HG02759 (cell line): ENCODE results near the gene P2RX2.

Source experiments
- ATAC-seq: cut with Tn5 transposase; IDR thresholded peaks from one replicate; pipeline ENCODE4 v1.9.1; 2021; ENCODE audit warnings: mild to moderate bottlenecking, moderate library complexity; ENCODE audit not compliant: unreplicated experiment

P2RX2 gene

DNA sequence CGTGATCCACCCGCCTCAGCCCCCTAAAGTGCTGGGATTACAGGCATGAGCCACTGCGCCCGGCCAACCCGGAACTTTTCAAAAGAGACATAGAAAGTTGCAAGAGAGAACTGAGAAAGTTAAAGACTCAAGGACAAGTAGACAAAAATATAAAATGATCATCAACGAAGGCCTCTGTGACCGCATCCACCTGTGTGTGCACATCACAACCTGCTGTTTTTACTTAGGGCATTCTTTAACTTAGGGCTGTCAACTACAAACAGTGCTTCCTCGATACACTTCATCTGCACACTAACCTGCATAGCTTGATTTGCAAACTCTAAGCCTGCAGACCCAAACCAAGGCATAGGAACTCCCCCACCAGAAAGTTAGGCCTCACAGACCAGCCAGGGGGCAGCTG lies 14.8 kb downstream of the P2RX2 start:
- ATAC-seq, result no peak

DNA sequence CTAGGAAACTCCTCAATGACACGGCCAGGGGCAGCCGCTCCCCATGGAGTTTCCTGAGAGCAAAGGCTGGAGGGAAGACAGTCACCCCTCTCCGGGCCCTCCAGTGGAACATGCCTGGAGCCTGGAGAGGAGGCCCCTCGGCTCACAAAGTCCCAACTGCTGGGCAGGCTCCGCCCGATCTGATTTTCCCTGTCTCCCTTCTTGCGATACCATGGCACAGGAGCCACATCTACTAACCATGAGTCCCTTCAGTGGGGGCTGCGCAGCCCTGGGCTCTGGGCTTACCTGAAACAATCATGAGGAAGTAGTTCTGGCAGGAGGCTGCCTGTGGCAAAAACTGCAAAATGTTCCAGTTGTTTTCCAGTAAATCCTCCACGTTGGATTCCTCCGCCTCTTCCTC lies 15.3 kb downstream of the P2RX2 start:
- ATAC-seq, result no peak

DNA sequence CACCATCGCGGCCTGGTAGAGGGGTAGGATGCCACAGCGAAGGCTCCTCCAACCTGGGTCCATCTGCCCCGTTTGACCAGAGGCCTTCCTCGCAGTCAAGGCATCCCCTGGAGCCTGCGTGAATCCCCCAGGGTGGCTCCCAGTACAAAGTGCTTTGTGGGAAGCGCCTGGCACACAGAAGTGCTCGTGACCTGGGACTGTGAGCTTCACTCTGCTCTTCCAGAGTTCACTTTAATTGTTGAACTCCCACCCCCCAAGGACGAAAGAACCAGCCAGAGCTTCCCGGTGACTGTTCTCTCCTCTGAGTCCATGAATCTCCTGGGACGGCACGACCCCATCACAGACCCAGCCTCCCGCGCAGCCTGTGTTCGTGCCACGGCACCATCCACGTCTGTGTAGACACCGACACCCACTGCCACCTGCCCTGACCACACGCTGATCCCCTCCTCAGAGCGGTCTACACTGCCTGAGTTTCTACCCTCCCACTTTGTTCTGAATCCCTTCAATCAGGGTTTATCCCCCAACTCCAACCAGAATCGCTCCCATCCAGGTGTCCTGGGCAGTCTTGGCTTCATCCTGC lies 15.9 kb downstream of the P2RX2 start:
- ATAC-seq, result no peak

DNA sequence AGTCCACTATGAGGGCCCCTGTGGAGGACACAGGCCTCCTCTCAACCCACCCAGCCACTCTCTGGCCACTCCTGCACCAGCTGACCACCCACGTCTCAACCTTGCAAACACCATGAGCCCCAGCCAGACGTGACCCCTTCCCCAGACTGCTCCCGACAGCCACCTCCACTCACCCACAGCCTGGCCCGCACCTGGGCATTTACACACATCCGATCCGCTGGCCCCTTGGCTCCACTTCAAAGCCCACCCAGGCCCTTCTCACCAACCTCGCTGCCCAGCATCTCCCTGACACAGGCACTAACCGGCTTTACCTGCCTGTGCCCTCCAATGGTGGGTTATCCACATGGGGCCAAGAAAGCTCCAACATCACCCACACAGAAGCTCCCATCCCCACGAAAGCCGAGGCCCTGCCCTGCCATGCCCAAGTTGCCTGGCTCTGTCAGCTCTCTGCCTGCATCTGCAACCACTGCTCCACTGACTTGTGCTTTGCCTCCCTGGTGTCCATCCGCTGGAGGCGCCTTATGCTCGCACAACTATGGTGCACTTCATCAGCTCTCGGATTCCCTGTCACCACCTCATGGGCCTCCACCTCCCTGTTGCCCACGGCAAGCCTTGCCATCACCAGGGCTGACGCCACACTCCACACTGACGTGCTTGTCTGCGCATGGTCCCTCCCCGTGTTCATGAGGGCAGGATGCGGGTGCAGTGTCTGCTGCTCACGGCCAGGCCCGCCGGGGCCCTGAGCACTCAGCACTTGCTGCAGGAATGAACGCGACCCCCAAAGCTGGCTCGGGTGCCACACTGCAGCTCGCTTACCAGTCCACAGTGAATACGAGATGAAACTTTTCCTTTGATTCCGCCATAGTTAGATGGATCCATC lies 16.7 kb downstream of the P2RX2 start:
- ATAC-seq, result no peak

DNA sequence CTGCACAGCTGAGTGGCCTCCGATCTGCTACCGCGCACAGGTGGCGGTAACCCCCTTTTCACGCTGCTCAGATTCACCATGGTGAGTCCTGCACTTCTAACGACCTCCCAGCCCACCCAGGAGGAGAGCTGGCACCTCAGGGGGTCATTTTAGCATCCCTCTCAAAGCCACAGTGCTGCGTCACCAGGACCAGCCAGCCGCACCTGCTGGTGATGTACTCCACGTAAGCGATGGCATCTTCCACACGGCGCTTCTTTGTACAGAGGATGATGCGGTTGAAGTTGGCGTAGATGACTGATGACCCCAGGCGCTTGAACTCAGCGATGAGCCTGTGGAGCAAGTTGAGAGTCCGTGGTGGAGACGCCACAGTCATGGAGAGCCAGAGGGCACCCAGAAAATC lies 19.2 kb downstream of the P2RX2 start:
- ATAC-seq, result no peak

DNA sequence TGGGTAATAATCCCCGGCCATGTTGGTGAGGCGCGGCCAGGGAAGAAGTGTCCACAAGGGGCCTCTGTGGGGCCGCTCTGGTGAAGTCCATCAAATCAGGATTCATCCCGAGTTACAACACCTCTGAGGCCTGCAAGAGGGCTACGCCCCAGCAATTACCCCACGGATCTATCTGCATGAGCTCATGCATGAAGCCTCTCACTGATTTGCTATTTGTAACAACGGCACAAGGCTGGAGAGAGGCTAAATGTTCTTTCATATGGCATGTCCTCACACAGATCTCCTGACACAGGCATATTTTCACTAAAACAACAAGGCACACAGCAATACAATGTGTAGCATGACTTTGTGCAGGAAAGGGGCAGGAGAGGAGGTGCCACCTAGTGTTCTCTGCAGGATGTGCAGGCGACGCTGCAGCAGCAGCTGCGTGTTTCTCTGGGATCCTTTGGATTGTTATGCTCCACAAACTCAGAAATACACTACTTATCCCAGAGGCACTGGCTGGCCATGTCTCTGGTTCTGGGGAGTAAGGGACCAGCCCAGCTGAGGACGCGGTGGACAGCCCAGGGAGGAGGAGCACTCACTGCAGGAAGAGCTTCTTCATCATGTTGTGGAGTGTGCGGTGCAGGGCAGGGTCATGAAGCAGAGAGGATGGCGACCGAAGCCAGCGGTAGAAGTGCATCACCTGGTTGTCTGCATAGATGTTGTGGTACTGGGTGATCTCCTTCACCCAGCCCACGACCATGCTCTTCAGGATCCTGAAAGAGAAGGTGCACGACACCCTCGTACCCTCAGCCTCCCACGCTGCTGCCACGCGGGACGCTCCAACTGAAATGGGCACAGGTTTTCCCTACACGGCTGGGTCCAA lies 20.2 kb downstream of the P2RX2 start:
- ATAC-seq, result no peak

DNA sequence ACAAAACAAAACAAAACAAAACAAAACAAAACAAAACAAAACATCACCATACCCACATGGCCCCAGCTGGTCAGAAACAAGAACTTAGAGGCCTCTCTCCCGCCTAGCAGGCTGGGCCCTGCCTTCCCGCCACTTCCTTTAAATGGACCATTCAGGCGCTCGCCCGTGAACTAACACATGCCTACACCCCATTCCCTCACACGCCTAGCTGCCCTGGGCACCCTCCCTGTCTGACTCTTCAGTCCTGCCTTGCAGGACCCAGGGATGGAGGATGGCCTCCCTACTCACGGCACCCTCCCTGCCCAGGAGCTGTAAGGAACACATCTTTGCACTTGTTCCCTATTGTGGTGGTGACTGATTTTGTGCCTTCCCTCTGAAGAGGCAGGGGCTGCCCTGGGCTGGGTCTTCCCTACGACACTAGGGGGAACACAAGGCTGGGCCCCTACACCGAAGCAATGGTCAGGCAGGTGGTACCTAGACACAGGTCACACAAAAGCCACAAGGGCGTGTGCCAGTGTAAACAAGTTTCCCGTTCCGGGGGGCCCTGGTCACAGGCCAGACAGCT lies 21.5 kb downstream of the P2RX2 start:
- ATAC-seq, result no peak

DNA sequence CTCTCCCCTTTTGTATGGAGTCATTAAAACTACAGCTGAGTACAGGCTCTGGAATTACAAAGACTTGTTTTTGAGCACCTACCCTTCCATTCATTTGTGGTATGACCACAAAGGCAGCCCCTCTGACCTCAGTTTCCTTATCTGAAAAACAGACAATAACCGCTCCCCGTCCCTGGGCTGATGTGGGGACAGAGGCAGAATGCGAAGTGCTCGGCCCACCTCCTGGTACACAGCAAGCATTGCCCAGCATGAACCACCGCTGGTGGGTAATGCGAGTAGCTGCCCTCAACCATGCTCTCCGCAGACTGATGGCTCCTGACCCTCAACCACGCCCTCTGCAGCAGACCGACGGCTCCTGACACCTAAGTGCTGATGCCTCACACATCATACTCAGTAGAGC lies 22.4 kb downstream of the P2RX2 start:
- no peak for ATAC-seq

DNA sequence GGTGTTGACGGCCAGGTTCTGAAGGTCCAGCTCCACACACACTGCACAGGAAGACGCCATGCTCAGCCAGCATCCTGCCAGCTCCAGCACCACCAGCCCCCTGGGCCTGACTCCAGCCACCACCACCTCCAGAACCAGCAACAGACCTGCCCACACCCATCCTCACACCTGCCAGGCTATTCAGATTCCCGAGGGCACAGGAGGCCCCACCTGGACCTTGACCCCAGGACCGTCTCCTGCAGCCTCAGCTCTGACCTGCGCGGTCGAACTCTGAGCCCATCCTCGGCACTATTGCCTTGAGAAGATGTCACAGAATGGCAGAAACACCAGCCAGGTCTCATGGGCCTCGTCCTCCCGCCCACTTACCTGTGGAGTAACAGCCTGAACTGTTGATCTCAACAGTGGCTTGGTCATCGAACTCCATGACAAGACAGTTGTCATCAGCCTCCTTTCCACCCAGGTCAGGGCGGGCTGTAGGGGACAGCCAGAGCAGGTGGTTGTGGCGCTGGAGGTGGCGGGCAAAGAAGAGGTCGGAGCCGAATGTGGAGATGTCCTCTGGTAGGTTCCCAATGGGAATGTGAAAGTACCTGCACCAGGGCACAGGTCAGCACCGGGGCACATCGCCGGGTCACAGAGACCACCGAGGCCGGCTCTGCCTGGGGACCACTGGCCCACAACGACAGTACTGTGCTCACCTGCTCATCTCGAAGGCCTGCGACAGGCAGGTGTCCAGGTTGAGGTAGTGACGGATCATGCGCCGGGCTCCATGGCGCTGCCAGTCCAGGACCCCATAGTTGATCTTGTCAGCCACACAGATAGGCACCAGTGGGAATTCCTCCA lies 23.5 kb downstream of the P2RX2 start:
- ATAC-seq, result no peak

DNA sequence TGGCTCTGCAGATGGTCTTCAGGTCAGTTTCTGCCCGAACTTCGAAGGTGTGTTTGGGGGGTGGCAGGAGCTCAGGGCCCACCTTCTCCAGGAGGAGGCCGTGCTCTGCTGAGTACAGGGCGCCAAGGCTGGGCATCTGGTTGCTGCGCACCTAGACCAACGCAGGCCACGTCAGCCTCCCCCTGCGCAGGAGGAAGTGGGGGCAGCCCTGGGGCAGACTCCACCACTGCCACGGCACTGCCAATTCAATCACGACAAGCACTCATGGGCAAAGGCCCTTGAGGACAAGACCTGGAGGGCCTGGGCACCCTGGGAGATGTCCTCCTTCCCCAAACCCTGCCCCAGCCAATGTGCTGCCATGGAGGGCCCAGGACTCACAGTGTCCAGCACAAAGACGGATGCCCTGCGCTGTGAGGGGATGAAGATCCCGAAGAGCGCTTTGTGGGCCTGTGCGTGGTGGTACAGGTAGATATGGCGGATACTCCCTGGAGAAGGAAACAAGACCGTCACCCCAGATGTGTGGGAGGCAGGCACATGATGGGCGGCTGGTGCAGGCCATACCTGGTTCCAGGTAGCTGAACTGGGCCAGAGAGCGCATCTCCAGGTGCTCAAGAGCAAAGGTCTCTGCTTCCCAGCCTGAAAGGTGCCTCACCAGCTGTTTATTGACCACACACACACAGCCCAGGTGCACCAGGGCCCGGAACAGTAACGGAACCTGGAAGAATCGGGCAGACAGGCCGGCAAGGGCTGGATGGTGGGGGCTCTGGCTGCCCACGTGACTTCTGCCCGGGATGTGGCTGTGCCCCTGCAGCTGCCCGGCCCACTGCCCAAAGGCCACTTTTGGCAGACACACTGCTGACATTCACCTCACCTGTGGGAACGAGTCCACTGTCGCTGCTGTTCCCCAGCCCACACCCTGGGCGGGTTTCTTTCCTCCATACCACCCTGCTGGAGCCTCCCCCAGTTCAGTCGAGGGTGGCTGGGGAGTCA lies 24.6 kb downstream of the P2RX2 start:
- no peak for ATAC-seq

DNA sequence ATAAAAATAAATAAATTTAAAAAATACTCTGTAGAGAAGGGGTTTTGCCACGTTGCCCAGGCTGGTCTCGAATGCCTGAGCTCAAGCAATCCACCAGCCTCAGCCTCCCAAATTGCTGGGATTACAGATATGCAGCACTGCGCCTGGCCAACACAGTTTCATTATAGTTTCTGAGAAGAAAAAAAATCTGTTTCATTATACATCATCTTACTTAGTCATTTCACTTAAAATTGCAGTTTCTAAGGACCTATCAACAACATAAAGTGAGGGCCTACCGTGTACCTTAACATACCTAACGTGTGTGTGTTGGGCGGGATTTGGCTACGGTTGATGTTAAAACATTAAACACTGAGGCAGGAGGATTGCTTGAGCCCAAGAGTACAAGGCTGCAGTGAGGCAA lies 28.3 kb downstream of the P2RX2 start:
- ATAC-seq, result no peak

DNA sequence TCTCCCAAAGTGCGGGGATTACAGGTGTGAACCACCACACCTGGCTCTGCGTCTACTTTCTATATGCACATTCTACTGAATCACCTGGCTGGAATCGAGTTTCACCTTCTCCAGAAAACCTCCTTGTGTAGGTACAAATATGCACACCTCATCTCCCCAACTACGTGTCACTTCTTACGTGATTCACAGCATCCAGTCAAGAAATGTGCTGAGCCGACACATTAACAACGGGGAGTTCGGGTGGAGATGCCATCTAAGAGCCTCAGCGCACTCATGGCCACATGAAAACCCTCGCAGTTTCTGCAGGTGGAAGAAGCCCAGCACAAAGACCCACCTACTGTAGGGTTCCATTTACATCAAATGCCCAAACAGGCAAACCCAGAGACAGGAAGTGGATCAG lies 29.3 kb downstream of the P2RX2 start:
- ATAC-seq, result no peak

DNA sequence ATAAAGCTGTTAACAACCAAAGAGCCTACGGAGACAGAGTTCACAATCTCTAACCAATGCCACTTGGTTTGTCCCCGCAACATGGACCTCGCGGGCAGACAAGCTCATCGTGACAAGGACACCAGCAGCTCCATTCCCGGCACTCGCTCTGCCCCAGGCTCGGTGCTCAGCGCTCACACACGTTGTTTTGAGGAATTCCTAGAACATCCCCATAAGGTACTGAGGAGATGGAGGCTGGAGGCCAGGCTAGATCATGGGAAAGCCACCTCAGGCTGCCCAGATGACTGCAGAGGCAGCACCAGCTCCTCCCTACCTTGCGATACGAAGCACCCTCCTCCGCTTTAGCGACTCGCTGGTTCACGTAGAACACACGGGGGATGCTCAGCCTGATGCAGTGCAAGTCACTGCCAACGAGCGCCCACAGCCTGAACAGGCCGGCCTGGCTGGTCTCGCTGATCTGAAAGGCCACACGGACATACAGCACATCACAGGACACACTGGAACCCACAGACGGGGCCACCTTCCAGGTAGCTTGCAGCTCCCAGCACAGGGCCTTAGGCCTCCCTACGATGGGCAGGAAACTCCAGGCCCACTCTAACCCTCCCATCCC lies 30.1 kb downstream of the P2RX2 start:
- no peak for ATAC-seq

DNA sequence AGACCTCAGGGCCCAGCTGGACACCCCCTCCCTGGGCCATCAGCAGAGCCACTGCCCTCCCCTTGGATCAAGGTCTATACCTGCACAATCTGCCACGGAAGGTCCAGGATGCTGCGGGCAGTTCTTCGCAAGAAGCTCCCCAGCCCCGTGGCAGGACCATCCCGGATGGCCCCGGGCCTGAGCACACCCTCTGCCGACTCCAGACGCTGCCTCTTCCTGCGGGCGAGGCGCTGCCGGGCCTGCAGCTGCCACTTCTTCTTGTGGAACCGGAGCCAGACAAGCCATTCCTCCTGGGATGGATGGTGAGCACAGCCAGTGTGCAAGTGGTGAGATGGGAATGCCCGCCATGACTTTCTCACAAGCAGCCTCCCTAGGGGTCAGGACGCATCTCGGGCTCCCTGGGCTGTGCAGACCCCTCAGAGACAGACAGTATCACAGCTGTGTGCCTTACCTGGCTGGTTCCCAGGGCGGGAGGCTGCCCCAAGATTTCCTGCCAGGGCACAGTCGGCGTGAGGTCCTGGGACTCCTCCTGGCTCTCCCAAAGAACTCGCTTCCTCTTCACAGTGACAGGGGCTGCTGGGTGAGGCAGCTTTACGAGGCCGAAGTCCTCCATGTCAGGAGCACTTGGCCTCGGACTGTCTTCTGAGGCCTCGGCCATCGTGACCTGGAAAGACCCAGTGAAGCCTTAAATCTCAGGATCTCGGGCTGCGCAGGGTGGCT lies 30.8 kb downstream of the P2RX2 start:
- no peak for ATAC-seq

DNA sequence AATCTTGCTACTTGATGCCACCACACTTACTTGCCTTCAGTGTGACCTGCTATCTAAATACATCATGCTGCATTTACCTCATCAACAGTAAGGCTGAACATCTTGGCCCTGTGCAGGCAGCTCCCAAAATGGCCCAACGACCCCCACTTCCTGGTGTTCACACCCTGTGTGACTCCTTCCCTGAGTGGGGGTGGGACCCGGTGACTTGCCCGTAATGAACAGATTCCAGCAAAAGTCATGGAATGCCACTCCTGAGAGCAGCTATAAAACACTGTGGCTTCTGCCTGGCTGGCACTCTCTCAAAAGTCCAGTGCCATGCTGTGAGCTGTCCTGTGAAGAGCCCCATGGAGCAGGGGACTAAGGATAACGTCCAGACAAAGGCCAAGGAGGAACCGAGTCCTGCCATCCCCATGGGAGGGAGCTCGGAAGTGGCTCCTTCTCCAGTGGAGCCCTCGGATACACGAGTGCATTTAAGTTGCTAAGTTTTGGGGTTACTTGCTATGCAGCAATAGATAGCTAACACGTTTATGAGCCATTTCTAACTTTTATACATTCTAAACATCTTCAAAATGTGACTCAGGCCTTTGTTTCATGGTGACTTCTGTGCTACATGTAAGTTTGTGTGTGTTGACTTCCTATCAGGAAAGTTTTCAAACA lies 33.0 kb downstream of the P2RX2 start:
- ATAC-seq, result no peak

DNA sequence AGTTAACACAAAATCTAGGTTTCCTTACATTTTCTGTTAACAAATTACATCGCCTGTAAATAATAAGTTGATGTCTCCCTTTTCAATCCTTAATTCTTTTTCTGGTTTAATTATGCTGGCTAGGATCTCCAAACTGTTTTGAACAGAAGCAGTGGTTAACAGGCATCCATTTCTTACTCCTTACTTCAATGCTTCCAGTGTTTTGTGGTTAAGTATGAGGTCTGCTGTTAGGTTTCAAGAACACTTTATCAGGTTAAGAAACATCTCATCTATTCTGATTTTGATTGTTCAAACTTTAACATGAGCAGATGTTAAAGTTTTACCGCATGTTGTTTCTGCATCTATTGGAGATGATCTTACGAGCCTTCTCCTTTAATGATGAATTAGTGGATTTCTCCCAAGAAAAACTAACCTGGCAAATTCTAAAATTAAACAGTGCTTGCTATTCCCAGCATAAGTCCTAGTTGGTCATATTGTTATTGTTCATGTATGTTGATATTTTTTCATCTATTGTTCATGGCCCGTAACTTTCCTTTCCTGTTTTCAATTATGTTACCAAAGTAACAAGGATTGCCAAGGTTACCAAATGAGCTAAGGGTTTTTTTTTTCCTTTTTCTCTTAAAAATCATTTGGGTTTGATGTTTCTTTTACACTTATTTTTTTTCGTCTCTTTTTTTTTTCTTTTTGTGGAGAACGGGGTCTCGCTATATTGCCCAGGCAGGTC lies 35.2 kb downstream of the P2RX2 start:
- no peak for ATAC-seq
